Mesenteric fat pad (tissue), 1 donor: ENCODE results near the gene LRP1B. TPM values are rescaled to one million over a fixed set of nuclear protein-coding genes. Genes with fewer than 3 reads are reported as not detected.
"Not testable (repeated sequence)": the region's sequence is repeated elsewhere in the genome, so short reads cannot be mapped to it uniquely, and the experiment has no call there.

Source experiments
- DNase-seq: peaks from one replicate; pipeline ENCODE4 v3.0.0-alpha.2; 2020; ENCODE audit warnings: low spot score
- total RNA-seq: library from RNA; stranded (reverse); fragmentation: NEBNext Ultra II Directional; extraction: Animal tissue kit (Norgen Biotek cat#: 25700); gene quantifications from one replicate; pipeline ENCODE4 v1.2.1, GENCODE V29; 2021
- donor health status: DM: yes; HTN: yes; CAD: no.

LRP1B gene
- total RNA-seq, 1 donor from 2014 or later = 0.22 TPM

GRCh38 chr2:140383781-140384180 is 1747.0 kb downstream of the LRP1B start:
- no peak for DNase-seq

GRCh38 chr2:140376686-140377085 is 1754.1 kb downstream of the LRP1B start:
- no peak for DNase-seq

- DNase-seq = no peak
Observed at GRCh38 chr2:140363131-140363530, 1767.7 kb downstream of the LRP1B start.

GRCh38 chr2:140362361-140362760 is 1768.5 kb downstream of the LRP1B start:
- no peak for DNase-seq

- no peak for DNase-seq
Observed at GRCh38 chr2:140359056-140359771, 1771.6 kb downstream of the LRP1B start.

GRCh38 chr2:140356697-140357096 is 1774.1 kb downstream of the LRP1B start:
- DNase-seq = no peak

- DNase-seq = no peak
Observed at GRCh38 chr2:140355511-140356090, 1775.2 kb downstream of the LRP1B start.

DNA sequence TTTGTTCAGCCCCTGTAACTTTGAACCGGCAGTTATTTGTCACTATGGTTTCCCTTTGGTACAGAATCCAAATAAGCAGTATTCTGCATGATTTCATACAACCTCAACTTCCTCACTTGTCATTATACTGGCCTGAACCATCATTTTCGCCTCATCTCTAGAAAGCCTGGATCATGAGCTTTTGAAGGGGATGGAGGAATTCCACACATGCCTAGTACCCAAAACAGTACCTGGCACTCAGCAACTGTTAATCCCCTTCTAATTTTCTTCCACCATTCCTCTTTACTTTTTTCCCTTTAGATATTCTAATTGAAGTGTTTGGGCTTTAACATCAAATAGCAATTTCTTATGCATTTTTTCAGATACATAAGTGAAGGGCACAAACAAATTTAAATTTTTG is 1776.3 kb downstream of the LRP1B start:
- no peak for DNase-seq

DNA sequence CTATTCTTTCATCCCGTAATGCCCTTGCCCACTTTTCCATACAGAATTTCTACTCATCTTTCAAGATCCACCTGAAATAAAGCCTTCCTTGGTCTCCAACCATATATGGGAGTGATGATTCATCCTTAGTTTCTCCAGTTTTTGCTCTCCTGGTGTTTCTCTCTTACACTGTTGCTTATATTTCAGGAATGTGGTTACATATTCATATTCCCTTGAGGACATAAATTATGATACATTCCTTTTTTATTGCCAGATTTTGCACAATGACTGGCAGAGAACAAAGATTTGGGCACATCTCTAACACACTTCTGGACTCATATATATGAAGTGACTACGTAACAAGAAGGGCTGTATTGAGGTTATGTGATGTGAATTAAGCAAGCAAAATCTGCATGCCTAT is 1777.3 kb downstream of the LRP1B start:
- DNase-seq = no peak

DNA sequence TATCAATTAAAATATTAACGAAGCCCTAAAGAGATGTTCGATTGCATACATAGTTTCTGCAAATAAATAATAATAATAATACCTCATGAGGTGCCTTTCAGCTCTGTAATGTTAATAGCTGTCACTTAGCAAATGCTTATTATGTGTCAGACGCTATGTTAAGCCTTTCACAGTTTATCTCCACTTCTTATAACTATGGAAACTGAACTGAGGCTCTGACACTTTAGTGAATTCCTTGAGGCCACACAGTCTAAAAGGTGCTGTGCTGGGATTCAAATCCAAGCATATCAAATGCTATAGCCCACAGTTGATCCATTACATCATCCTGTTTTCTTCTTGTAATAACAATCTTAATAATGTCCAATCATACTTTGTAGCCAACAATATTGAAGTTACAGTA is 1779.1 kb downstream of the LRP1B start:
- DNase-seq = no peak

DNA sequence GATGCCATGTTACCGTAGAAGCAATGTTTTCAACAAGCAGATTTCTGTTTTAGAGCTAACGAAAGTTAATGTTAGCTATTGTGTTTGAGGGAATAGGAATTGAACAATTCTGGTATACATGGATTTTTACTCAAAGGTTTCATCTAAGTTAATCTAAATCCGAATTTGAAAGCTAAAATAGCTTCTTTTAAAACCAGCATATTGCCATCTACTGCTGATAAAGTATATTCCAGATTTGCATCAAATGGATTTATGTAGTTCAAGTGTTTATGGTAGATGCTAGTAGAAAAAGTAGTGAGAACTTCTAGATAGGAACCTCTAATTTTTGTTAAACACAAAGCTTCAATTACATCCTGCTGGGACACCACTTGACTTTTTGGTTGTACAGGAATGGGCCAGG is 1781.1 kb downstream of the LRP1B start:
- DNase-seq = no peak

- DNase-seq = no peak
Observed at GRCh38 chr2:140348826-140349225, 1782.0 kb downstream of the LRP1B start.

GRCh38 chr2:140344838-140345237 is 1786.0 kb downstream of the LRP1B start:
- no peak for DNase-seq

DNA sequence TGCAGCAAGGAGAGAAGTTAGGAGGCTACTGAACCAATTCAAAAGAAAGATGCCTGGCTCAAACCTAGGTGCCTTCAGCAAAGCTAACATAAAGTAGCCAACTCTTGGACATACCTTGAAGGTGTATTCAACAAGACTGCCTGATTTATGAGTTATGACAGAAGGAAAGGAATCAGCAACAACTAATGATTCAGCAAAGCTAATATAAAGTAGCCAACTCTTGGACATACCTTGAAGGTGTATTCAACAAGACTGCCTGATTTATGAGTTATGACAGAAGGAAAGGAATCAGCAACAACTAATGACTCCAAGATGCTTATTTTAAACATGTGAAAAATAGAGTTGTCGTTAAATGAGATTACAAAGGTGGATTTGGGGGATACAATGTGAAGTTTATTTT is 1786.5 kb downstream of the LRP1B start:
- DNase-seq = not testable (repeated sequence)

DNA sequence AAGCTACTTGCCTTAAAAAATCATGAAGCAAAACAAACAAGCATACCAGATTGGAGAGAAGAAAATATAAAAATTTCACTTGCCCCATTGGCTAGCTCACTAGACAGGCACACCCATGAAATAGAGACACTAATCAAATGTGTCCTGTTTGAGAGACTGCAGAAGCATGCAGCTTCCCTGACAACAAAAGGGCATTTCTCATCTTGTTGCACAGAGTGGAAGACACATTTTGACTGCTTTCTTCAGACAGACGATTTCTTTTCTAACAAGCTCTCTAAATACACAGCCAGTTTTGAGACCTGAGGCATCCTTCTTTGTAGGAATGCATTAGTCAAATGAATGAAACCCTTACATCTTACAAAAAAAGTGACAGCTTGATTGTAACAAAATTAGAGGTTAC is 1792.0 kb downstream of the LRP1B start:
- DNase-seq = no peak

DNA sequence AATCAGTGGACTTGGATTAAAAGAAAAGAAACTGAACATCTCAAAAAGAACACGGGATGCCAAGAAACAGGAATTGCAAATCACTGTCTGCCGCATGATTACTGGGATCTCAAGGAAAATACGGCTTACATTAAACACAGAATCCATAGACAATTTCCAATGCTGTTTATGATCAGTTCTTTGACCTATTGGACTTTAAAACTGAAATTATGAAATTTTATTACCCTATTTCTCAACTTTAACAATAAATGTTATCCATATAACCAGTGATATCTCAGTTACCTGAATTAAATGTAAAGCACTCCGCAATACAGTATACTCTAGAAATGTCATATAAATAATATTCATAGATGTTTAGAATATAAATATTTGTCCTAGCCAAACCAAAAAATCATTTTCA is 1793.8 kb downstream of the LRP1B start:
- DNase-seq = no peak

DNA sequence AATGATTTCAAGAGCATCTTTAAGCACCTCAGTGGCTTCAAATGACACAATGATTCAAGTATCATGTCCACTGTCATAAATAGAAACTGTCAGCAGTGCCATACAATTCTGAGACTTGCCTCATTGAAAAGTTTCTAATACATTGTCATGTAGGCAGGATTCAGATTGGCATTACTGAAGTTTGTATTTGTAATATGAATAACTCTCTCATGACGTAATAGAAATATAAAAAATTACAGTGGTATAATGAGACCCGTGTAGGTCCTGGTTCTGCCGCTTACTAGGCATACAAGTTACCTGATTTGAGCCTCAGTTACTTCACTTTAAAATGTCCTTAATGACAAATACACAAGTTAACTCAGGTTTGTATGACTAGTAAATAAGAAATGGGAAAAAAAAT is 1814.5 kb downstream of the LRP1B start:
- DNase-seq = no peak

- DNase-seq = no peak
Observed at GRCh38 chr2:140311905-140312304, 1818.9 kb downstream of the LRP1B start.

DNA sequence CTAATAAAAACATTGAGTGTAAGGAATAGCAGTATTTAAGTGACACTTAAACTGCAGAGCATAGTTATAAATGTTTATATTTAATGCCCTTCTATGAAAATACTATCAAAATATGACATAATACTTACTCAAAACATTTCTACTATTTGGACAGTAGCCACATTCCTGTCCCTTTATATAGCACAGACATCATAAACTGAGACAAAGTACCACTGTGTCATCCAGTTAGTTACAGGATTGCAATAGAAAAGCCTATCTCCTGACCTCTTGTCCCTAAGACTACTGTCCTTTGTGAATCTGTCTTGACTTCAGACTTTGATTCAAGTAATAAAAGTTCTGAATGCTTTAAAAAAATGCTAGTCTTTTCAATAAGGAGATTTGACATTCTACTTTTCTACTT is 1822.1 kb downstream of the LRP1B start:
- DNase-seq = no peak

GRCh38 chr2:140307532-140307931 is 1823.3 kb downstream of the LRP1B start:
- no peak for DNase-seq

DNA sequence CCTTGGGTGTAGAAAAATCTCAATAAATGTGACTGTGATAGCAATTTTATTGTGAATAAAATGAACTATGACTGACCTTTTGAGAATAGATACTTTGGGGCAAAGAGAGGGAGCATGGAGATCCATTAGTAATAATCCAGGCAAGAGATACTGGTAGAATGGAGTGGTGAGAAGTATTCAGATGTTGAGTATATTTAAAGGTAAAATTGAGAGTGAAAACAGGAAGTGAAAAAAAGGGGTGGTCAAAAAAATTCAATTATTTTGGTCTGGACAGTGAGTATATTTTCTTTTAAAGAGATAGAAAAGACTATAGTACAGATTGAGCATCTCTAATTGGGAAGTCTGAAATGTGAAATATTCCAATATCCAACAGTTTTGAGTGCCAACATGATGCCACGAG is 1835.0 kb downstream of the LRP1B start:
- DNase-seq = no peak

- DNase-seq = no peak
Observed at GRCh38 chr2:140288726-140289125, 1842.1 kb downstream of the LRP1B start.

DNA sequence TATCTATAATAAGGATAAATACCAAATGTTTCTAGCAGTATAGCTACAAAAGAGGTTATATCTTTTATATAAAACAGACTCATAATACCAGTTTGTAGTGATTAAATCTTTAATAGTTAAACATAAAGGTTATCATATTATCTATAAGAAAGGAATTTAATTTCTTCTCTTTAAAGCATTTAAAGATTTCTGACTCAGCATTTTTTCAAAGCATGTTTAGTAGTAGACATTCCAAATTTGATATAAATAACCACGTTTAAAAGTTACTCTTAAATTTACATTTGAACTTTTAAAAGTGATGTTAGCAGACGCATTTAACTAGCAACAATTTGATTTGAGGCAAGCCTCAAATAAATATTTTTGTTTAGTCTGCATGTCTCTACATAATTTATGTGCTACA is 1842.6 kb downstream of the LRP1B start:
- no peak for DNase-seq
